ENCODE measurements around the gene FCER2. TPM values are rescaled to one million over a fixed set of nuclear protein-coding genes. Genes with fewer than 3 reads are reported as not detected.

The FCER2 gene
- total and polyA plus RNA-seq, 4 donors, result 0.14 TPM; not detected in 3

- H3K9ac ChIP-seq (ENCODE audit: low read depth in 1 of 2, low read length in 2 of 2), result no peak overlapping the region
- peaks cover 0 to 4% (median 0%) of the 10 kb centered on the region in 4 donors for H3K27me3 ChIP-seq (ENCODE audit: control insufficient read depth in 4 of 4, insufficient read depth in 4 of 4, low read length in 3 of 4)
- DNase-seq (ENCODE audit: low spot score), result no peak
- H3K4me1 ChIP-seq (ENCODE audit: control insufficient read depth in 4 of 4, insufficient read depth in 4 of 4, low read length in 3 of 4), result no peaks in the 10 kb centered on the region
- H3K9me3 ChIP-seq (ENCODE audit: control insufficient read depth in 4 of 4, low read length in 3 of 4), result no peaks in the 10 kb centered on the region
- no peak overlapping the region for H3K4me3 ChIP-seq (ENCODE audit: low read depth in 1 of 3, low read length in 3 of 3)
- no peaks in the 10 kb centered on the region for H3K36me3 ChIP-seq (ENCODE audit: control insufficient read depth in 4 of 4, insufficient read depth in 3 of 4, low read depth in 1 of 4, low read length in 3 of 4)
- H3K27ac ChIP-seq (ENCODE audit: low read depth in 1 of 2, low read length in 2 of 2), result no peak overlapping the region
- WGBS, result 39% methylated on average over 4 of the region's 4 CpGs
- TF ChIP-seq GABPA (IDR thresholded peaks at IDR 0.05 in 1 of 2, conservative IDR thresholded peaks at IDR 0.05 in 1 of 2) (no peak), MAX (IDR thresholded peaks at IDR 0.05) (no peak), RAD21 (IDR thresholded peaks at IDR 0.05) (no peak), FOXA2 (IDR thresholded peaks at IDR 0.05) (no peak), CTCF (IDR thresholded peaks at IDR 0.05; ENCODE audit: low read depth, low read length, missing input control) (no peak), TAF1 (conservative IDR thresholded peaks at IDR 0.05) (no peak), ZBTB33 (IDR thresholded peaks at IDR 0.05) (no peak), RXRA (IDR thresholded peaks at IDR 0.05) (no peak), HNF4G (IDR thresholded peaks at IDR 0.05) (no peak), ATF3 (IDR thresholded peaks at IDR 0.05) (no peak), HNF4A (conservative IDR thresholded peaks at IDR 0.05) (no peak), NR2F2 (IDR thresholded peaks at IDR 0.05) (no peak), EGR1 (IDR thresholded peaks at IDR 0.05; ENCODE audit: low read depth in 2 of 2) (no peak), SP1 (IDR thresholded peaks at IDR 0.05) (no peak), FOXA1 (IDR thresholded peaks at IDR 0.05) (no peak), REST (IDR thresholded peaks at IDR 0.05) (no peak), YY1 (IDR thresholded peaks at IDR 0.05) (no peak), JUND (IDR thresholded peaks at IDR 0.05) (no peak)
These were observed 7.4 kb downstream of the FCER2 start for GRCh38 chr19:7694499-7694898.

All from liver (tissue), 9 donors.